AG10803 (cell line): Measurements from ENCODE around the gene HS1BP3.

Experiments
- DNase-seq: peaks from one replicate; pipeline ENCODE4 v3.0.0; 2010; ENCODE audit warnings: low read depth
- H3K4me3 ChIP-seq: 2 replicates; pipeline ENCODE4 v1.5.1; 2011; ENCODE audit warnings: mild to moderate bottlenecking, low read length, control low read depth
- TF ChIP-seq, protein P1 (sequence below): conservative IDR thresholded peaks from 2 replicates; pipeline ENCODE4 v1.5.1; 2011; ENCODE audit warnings: mild to moderate bottlenecking, low read length, control low read depth, inconsistent platforms

HS1BP3 gene

DNA sequence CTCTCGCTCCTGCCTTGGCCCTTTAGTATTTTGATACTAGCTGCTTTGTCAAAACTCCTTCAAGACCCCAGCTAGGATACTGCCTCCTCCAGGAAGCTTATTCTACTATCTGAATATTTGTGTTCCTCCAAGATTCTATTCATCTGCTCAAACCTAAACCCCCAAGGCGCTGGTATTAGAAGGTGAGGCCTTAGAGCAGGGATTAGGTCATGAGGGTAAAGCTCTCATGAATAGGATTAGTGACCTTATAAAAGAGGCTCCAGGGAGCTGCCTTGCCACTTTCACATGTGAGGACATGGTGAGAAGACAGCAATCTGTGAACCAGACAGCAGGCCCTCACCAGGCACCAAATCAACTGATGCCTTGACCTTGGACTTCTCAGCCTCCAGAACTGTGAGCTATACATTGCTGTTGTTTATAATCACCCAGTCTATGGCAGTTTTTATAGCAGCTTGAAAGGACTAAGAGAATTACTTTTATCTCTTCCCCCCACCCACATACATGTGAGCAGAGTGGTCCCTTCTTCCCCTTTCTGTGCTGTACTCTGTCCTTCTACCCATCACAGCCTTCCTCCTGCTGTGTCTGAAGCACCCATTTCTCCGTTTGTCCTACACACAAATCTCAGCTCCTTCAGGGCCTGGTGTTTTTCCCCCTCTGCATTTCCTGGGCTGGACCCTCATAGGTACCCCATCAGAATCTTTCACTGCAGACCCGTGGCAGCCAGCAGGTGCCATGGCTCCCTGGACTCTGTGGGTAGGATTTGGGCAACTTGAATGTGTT lies 54.5 kb downstream of the HS1BP3 start:
- TF ChIP-seq, protein P1, sequence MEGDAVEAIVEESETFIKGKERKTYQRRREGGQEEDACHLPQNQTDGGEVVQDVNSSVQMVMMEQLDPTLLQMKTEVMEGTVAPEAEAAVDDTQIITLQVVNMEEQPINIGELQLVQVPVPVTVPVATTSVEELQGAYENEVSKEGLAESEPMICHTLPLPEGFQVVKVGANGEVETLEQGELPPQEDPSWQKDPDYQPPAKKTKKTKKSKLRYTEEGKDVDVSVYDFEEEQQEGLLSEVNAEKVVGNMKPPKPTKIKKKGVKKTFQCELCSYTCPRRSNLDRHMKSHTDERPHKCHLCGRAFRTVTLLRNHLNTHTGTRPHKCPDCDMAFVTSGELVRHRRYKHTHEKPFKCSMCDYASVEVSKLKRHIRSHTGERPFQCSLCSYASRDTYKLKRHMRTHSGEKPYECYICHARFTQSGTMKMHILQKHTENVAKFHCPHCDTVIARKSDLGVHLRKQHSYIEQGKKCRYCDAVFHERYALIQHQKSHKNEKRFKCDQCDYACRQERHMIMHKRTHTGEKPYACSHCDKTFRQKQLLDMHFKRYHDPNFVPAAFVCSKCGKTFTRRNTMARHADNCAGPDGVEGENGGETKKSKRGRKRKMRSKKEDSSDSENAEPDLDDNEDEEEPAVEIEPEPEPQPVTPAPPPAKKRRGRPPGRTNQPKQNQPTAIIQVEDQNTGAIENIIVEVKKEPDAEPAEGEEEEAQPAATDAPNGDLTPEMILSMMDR: no peak
- no peak overlapping the region for H3K4me3 ChIP-seq
- no peak for DNase-seq

GRCh38 chr2:20595439-20596192 lies 55.3 kb downstream of the HS1BP3 start:
- DNase-seq: peak; percentile 24
- TF ChIP-seq, protein P1: no peak
- no peak overlapping the region for H3K4me3 ChIP-seq

GRCh38 chr2:20594957-20595356 lies 55.9 kb downstream of the HS1BP3 start:
- DNase-seq: no peak
- TF ChIP-seq, protein P1: no peak
- H3K4me3 ChIP-seq: no peak overlapping the region

- no peak for DNase-seq
- TF ChIP-seq, protein P1: no peak
- H3K4me3 ChIP-seq: no peak overlapping the region
Measured at GRCh38 chr2:20594048-20594750, 56.7 kb downstream of the HS1BP3 start.

DNA sequence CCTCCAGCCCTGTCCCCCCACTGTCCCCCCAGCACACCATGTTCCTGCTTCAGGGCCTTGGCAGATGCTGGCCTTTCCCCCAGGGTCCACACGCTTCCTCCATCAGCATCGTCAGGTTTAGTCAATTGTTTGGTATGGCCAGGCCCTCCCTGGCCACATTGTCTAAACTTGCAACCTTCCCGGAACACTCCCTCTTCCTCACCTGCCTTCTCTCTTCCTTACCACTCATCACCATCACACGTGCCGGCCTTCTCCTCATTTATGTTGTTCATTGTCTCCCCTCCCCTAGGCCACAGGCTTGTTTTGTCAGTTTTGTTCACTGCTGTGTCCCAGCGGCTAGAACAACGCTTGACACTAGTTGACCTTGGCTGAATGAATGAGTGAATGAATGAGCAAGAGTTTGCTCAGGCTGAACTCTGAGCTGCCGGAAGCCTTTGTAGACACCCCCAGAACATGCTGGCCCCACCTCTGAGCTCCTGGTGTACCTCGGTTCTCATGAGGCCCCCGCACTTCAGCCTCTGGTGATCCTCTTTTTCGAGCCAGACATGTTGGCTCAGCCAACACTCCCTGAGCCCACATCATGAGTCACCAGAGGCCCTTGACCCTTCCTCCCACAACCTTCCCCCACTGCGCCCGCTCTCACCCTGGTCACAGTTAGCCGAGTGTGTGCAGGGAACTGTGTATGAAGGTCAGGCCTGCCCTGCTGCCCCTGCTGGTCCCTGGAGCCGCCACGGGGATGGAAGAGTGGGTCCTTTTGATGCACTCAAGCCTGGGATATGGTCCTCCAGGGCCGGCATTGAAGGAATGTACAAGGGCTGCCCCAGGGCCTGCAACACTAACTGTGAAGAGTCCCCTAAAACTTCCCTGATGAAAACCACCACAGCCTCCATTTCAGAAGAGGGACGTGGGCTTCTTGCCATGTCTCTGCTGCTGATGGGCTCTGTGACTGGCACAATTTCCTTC lies 57.5 kb downstream of the HS1BP3 start:
- TF ChIP-seq, protein P1: no peak
- DNase-seq: no peak
- no peak overlapping the region for H3K4me3 ChIP-seq
